Kidney glomerular epithelial cell (primary cell): ENCODE measurements around the gene CHPF.
A peak's percentile ranks its signal among the peaks of the same experiment; 100 is the strongest.

Experiments used
- DNase-seq: peaks from one replicate; lab custom pipeline; 2025; lab: John Stamatoyannopoulos, UW

Gene CHPF

GRCh38 chr2:219512524-219513216 lies 30.9 kb downstream of the CHPF start:
- no peak for DNase-seq

DNA sequence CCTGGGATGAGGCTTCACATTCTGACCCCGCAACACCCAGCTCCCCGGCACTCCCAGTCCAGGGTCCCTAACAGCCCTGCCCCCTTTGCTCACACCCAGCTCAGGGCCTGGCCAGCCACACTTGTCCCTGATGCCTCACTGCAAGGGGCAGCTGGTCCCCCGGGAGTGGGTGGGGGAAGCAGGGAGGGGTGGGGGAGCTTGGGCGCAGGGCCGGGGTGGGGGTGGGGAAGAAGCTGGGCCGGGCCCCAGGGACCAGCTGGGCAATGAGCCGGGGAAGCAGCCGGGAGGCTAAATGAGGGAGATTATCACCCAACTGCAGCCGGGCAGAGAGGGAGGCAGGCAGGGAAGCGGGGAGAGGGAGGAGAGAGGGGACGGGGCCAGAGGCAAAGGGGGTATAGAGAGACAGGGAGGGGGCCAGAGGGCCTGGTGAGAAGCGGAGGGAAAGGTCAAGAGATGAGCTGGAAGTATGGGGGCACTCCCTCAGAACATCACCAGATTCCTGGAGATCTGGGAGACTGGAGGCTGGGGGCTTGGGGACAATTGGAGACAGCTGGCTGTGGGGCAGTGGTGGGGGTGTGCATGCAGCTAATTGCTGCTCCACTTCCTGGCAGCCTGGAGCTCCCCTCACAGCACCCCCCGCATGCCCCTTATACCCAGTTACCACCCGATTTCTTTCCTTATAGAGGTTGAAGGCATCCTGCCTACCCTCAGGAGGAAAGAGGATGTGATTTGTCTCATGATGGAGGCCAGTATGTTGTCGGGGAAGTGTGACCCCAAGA lies 31.9 kb downstream of the CHPF start:
- DNase-seq, result no peak

GRCh38 chr2:219510512-219511135 lies 33.0 kb downstream of the CHPF start:
- no peak for DNase-seq

DNA sequence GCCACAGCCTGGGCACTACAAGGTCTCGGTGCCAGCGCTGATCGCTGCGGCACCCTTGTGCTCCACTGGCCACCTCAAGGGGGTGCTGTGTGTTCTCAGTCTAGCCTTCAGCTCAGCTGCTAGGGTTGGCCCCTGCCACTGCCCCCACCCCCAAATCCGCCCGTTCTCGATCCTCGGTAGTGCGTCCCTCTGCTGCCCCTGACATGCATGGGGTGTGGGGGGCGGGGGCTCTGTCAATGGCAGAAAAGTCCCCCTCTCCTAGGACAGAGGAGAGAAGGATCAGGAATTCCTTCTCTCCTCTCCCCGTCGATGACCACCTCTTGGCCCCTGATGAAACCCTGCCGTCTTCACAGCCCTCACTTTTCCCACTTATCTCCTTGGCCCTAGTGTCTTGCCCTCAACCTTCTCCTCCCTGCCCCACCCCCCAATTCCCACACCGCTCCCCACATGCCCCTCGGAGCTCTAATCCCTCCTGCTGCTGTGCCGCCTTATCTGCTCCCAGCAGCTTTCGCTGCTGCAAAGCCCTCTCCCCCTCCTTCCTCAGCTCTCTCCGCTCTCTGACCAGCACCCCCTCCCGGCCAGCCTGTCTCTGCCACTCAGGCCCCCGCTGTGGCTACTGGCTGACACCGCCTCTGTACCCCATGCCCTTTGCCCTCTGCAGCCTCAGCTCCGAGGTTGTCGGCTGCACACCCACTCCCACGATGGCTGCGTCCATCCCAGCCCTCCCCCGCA lies 33.7 kb downstream of the CHPF start:
- peak; percentile 12 for DNase-seq

GRCh38 chr2:219508971-219509779 lies 34.4 kb downstream of the CHPF start:
- DNase-seq, result no peak

- no peak for DNase-seq
Observed at GRCh38 chr2:219508444-219508734, 35.2 kb downstream of the CHPF start.

DNA sequence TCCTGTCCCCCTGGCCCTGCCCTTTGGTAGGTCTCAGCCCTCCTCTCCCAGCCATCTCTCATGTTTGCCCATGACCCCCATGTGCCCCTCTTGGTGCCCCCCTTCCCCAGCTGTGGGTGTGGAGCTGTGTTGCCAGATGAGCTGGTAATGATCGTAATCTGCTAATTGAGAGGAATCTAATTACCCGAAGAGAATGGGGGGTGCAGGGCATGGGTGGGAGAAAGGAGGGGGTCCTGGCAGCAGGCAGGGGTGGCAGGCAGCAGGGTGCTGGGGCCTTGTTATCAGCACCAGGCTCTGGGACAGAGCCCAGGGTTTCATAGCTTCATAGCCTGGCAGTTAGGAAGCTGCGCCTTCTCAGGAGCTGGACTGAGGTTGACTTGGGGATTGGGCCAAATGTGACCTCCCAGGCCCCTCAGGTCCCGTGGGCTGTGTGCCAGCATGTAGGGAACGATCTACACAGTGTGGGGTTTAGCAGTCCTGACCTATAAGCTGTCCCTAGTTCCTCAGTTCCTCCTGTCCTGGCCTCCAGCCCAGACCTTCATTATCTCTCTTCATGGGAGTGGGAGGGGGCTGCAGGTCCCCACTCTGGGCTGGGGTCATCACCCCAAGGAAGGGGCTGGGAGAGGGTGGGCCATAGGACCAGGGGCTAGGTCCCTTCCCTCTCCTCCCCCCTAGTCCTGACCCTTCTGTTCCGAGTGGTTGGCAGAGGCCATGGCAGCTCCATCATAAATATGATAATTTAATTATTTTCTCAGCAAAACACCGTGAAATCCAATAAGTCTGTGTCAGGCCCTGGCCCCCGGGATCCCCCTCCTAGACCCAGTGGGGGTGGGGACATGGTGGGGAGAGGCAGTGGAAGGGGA lies 35.8 kb downstream of the CHPF start:
- DNase-seq, result no peak

GRCh38 chr2:219506802-219507526 lies 36.6 kb downstream of the CHPF start:
- DNase-seq, result no peak

GRCh38 chr2:219506153-219506801 lies 37.3 kb downstream of the CHPF start:
- no peak for DNase-seq

- DNase-seq, result no peak
Observed at GRCh38 chr2:219505585-219505984, 38.0 kb downstream of the CHPF start.

DNA sequence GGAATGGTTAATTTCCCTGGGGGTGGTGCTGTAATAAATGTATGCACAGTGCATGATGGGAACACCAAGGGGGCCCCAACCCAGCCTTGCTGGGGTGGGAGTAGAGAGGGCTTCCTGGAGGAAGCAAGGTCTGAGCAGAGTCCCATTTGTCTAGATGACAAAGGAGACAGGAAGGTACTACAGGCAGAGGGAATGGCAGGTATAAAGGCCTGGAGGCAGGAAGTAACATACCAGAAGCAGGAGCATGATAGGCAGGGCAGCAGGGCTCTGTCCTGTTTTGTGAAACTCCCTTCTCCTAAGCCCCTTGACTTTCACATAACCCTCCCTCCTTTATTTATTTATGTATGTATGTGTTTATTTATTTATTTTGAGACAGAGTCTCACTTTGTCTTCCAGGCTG lies 41.0 kb downstream of the CHPF start:
- no peak for DNase-seq

DNA sequence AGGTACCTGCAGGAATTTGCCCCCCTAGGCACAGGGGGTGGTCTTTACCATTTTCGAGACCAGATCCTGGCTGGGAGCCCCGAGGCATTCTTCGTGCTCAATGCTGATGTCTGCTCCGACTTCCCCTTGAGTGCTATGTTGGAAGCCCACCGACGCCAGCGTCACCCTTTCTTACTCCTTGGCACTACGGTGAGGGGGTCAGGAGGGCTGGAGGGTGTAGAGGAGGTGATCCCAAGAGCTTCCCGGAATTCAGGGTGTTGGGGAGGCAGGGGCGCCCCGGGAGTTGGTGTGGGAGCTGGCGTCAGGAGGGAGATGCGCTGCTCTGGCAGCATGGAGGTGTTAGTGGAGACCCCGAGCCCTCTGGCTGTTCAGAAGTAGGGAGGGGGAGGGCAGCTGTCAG lies 41.8 kb downstream of the CHPF start:
- no peak for DNase-seq

GRCh38 chr2:219500135-219500534 lies 43.5 kb downstream of the CHPF start:
- DNase-seq, result no peak

- DNase-seq, result no peak
Observed at GRCh38 chr2:219499555-219499954, 44.1 kb downstream of the CHPF start.

DNA sequence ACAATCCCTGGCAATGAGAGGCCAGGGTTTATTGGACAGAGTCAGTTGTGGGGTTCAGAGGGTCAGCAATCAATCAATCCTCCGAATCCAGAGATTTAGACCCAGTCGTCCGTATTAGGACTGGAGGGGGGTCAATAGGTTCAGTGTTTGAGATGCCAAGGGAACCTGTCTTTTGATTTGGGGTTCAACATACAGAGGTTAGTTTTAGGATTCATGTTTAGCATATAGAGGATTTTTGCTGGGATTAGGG lies 44.6 kb downstream of the CHPF start:
- DNase-seq, result no peak

- peak; percentile 95 for DNase-seq
Observed at GRCh38 chr2:219498280-219499057, 45.1 kb downstream of the CHPF start, which contains the start of gene GMPPA. GMPPA (plus strand) TSS chr2:219498891; CDS start chr2:219499976, 1,085 bp downstream.

GRCh38 chr2:219497495-219498279 lies 45.9 kb downstream of the CHPF start:
- DNase-seq, result peak; percentile 67

- DNase-seq, result no peak
Observed at GRCh38 chr2:219496825-219497494, 46.6 kb downstream of the CHPF start.
